H1 (cell line): ENCODE data around the gene GOLGA2. TPM values are rescaled to one million over a fixed set of nuclear protein-coding genes. Genes with fewer than 3 reads are reported as not detected.

ENCODE experiments used
- CTCF ChIA-PET: fragments of 300-600 bp; sonication (Branson Sonifier 250); formaldehyde crosslinking; loops from one replicate; lab custom pipeline; 2021; ENCODE audit not compliant: partially characterized antibody; lab: Charles Lee
- POLR2A ChIA-PET: fragments of 300-600 bp; sonication (Branson Sonifier 250); formaldehyde crosslinking; loops from one replicate; lab custom pipeline; 2021; ENCODE audit warnings: inconsistent platforms; ENCODE audit not compliant: partially characterized antibody; lab: Charles Lee
- DNase-seq, 2 experiments: peaks; one replicate each; pipeline versions ENCODE4 v3.0.0 to v3.0.0-alpha.2; 2010 to 2022; ENCODE audit warnings: low spot score in 2 of 2, low read depth in 1 of 2, mixed read lengths in 1 of 2
- FAIRE-seq: peaks from 2 replicates; lab custom pipeline; 2011; peaks lifted over from hg19 to GRCh38; lab: Jason Lieb, UNC
- H2AFZ ChIP-seq: 2 replicates; pipeline ENCODE4 v1.8.1; 2012; ENCODE audit warnings: low read length, inconsistent platforms
- H2AK5ac ChIP-seq: 2 replicates; pipeline ENCODE4 v1.6.1; 2013; ENCODE audit warnings: low read depth, low read length
- H2BK120ac ChIP-seq: replicated peaks from 2 replicates; pipeline ENCODE3; 2013; ENCODE audit warnings: low read depth, low read length, inconsistent platforms
- H2BK12ac ChIP-seq: 2 replicates; pipeline ENCODE4 v1.6.1; 2013; ENCODE audit warnings: low read depth, low read length
- H2BK15ac ChIP-seq: 2 replicates; pipeline ENCODE4 v1.6.1; 2013; ENCODE audit warnings: low read length
- H2BK20ac ChIP-seq: 2 replicates; pipeline ENCODE4 v1.6.1; 2013; ENCODE audit warnings: low read length
- H2BK5ac ChIP-seq: 2 replicates; pipeline ENCODE4 v1.6.1; 2013; ENCODE audit warnings: low read depth, low read length
- H3K14ac ChIP-seq: 2 replicates; pipeline ENCODE4 v1.6.1; 2013; ENCODE audit warnings: inconsistent platforms; ENCODE audit not compliant: insufficient read length
- H3K18ac ChIP-seq: 2 replicates; pipeline ENCODE4 v1.6.1; 2013; ENCODE audit warnings: low read length; ENCODE audit errors: extremely low read depth
- H3K23ac ChIP-seq: 2 replicates; pipeline ENCODE4 v1.6.1; 2013; ENCODE audit warnings: inconsistent platforms; ENCODE audit not compliant: insufficient read length
- H3K23me2 ChIP-seq: 2 replicates; pipeline ENCODE4 v1.6.1; 2013; ENCODE audit warnings: low read depth, low read length
- H3K27ac ChIP-seq: 2 replicates; pipeline ENCODE4 v1.6.1; 2011; ENCODE audit warnings: low read depth, low read length, inconsistent platforms
- H3K27me3 ChIP-seq, 4 experiments: replicated peaks in 1 of 4; 1 replicate in 1 of 4; 2 replicates in 3 of 4; pipeline versions ENCODE4 v1.6.1 to v1.8.1; 2011 to 2013; ENCODE audit warnings: low read length in 3 of 4, mild to moderate bottlenecking in 3 of 4, inconsistent platforms in 2 of 4, mixed read lengths in 2 of 4, moderate library complexity in 1 of 4; ENCODE audit not compliant: control insufficient read depth in 3 of 4, insufficient read depth in 3 of 4; ENCODE audit errors: extremely low read depth in 1 of 4
- H3K36me3 ChIP-seq, 4 experiments: 2 replicates each; pipeline versions ENCODE4 v1.6.1 to v1.8.1; 2011 to 2013; ENCODE audit warnings: mild to moderate bottlenecking in 4 of 4, low read length in 3 of 4, moderate library complexity in 2 of 4, control low read depth in 1 of 4, inconsistent platforms in 1 of 4; ENCODE audit not compliant: insufficient read depth in 4 of 4, control insufficient read depth in 2 of 4
- H3K4ac ChIP-seq: replicated peaks from 2 replicates; pipeline ENCODE3; 2013; ENCODE audit warnings: low read length, low read depth, mixed read lengths, inconsistent platforms; ENCODE audit not compliant: insufficient read length
- H3K4me1 ChIP-seq, 4 experiments: replicated peaks in 1 of 4; 1 replicate in 1 of 4; 2 replicates in 3 of 4; pipeline versions ENCODE4 v1.6.1 to v1.8.1; 2011 to 2013; ENCODE audit warnings: low read length in 3 of 4, inconsistent platforms in 2 of 4, mixed read lengths in 1 of 4; ENCODE audit not compliant: insufficient read depth in 4 of 4, control insufficient read depth in 3 of 4
- H3K4me2 ChIP-seq, 2 experiments: 2 replicates each; pipeline versions ENCODE4 v1.6.1 to v1.8.1; 2011 to 2013; ENCODE audit warnings: low read depth in 2 of 2, low read length in 2 of 2, control low read depth in 1 of 2, inconsistent platforms in 1 of 2, mild to moderate bottlenecking in 1 of 2; ENCODE audit not compliant: insufficient read depth in 1 of 2
- H3K4me3 ChIP-seq, 4 experiments: fragments of 200-600, 300-600 bp in 1 of 4; sonication (generic), shearing (Covaris generic), sonication (Bioruptor Twin) in 1 of 4; 2 replicates each; pipeline versions ENCODE4 v1.5.1 to v1.8.1; 2011 to 2016; ENCODE audit warnings: low read length in 4 of 4, low read depth in 3 of 4, control low read depth in 2 of 4, inconsistent platforms in 2 of 4, mild to moderate bottlenecking in 2 of 4, mixed read lengths in 1 of 4, moderate library complexity in 1 of 4; ENCODE audit not compliant: insufficient read depth in 2 of 4; ENCODE audit errors: extremely low read depth in 1 of 4
- H3K56ac ChIP-seq: replicated peaks from 2 replicates; pipeline ENCODE3; 2013; ENCODE audit warnings: low read depth, mild to moderate bottlenecking, mixed read lengths, low read length, inconsistent platforms; ENCODE audit not compliant: insufficient read length
- H3K79me1 ChIP-seq: 2 replicates; pipeline ENCODE4 v1.6.1; 2013; ENCODE audit warnings: low read depth, low read length, control low read depth
- H3K79me2 ChIP-seq, 2 experiments: 2 replicates each; pipeline versions ENCODE4 v1.6.1 to v1.8.1; 2012 to 2013; ENCODE audit warnings: low read length in 2 of 2, mild to moderate bottlenecking in 2 of 2, inconsistent platforms in 1 of 2; ENCODE audit not compliant: insufficient read depth in 2 of 2, control insufficient read depth in 1 of 2
- H3K9ac ChIP-seq, 4 experiments: replicated peaks in 1 of 4; 1 replicate in 1 of 4; 2 replicates in 3 of 4; pipeline versions ENCODE4 v1.6.1 to v1.8.1; 2011 to 2013; ENCODE audit warnings: low read depth in 3 of 4, low read length in 3 of 4, control low read depth in 2 of 4, mild to moderate bottlenecking in 2 of 4, moderate library complexity in 2 of 4, inconsistent platforms in 1 of 4; ENCODE audit errors: extremely low read depth in 1 of 4
- H3K9me3 ChIP-seq, 2 experiments: 2 replicates each; pipeline versions ENCODE4 v1.6.1 to v1.8.1; 2012 to 2013; ENCODE audit warnings: mild to moderate bottlenecking in 2 of 2, moderate library complexity in 2 of 2, control low read depth in 1 of 2, inconsistent platforms in 1 of 2, low read depth in 1 of 2, low read length in 1 of 2, mixed read lengths in 1 of 2; ENCODE audit not compliant: insufficient read depth in 2 of 2
- H4K20me1 ChIP-seq, 2 experiments: replicated peaks in 1 of 2; 2 replicates each; pipeline versions ENCODE3 to v1.8.1; 2011 to 2013; ENCODE audit warnings: inconsistent platforms in 2 of 2, low read length in 2 of 2, mild to moderate bottlenecking in 1 of 2; ENCODE audit not compliant: insufficient read depth in 2 of 2, control insufficient read depth in 1 of 2
- H4K5ac ChIP-seq: 2 replicates; pipeline ENCODE4 v1.6.1; 2013; ENCODE audit warnings: low read length, low read depth, mixed read lengths, inconsistent platforms; ENCODE audit not compliant: insufficient read length
- H4K8ac ChIP-seq: 2 replicates; pipeline ENCODE4 v1.8.0; 2013; ENCODE audit warnings: mild to moderate bottlenecking, moderate library complexity, low read length, inconsistent platforms; ENCODE audit not compliant: insufficient read depth; ENCODE audit errors: extremely low read depth
- H4K91ac ChIP-seq: replicated peaks from 2 replicates; pipeline ENCODE3; 2013; ENCODE audit warnings: low read length, mixed read lengths, inconsistent platforms; ENCODE audit not compliant: insufficient read length
- BACH1 ChIP-seq: IDR thresholded peaks from 2 replicates; pipeline ENCODE4 v1.6.1; 2012; ENCODE audit warnings: low read length, improper control_type of control experiment
- BRCA1 ChIP-seq: IDR thresholded peaks from 2 replicates; pipeline ENCODE4 v1.6.1; 2012; ENCODE audit warnings: low read depth, low read length, improper control_type of control experiment
- CREB1 ChIP-seq: IDR thresholded peaks from 2 replicates; pipeline ENCODE4 v1.6.1; 2012; ENCODE audit warnings: inconsistent platforms
- EZH2 ChIP-seq: fragments of 200-600 bp; sonication (generic); IDR thresholded peaks from 2 replicates; pipeline ENCODE4 v1.7.1; 2012; ENCODE audit warnings: low read depth, mild to moderate bottlenecking, moderate library complexity, low read length, inconsistent platforms; ENCODE audit not compliant: severe bottlenecking
- FOSL1 ChIP-seq: IDR thresholded peaks from 2 replicates; pipeline ENCODE4 v1.6.1; 2011; ENCODE audit warnings: mild to moderate bottlenecking, low read depth, low read length, moderate library complexity; ENCODE audit not compliant: insufficient read depth
- JUN ChIP-seq: IDR thresholded peaks from 2 replicates; pipeline ENCODE4 v1.6.1; 2011; ENCODE audit warnings: low read depth, mild to moderate bottlenecking, improper control_type of control experiment, low read length
- KDM1A ChIP-seq: fragments of 200-600, 300-600 bp; sonication (generic); IDR thresholded peaks from 2 replicates; pipeline ENCODE4 v1.7.1; 2016; ENCODE audit warnings: mild to moderate bottlenecking, low read length, borderline replicate concordance
- KDM5A ChIP-seq: fragments of 200-600 bp; IDR thresholded peaks from 2 replicates; pipeline ENCODE4 v1.7.1; 2012; ENCODE audit warnings: mild to moderate bottlenecking, low read length, inconsistent platforms, mixed read lengths
- RXRA ChIP-seq: IDR thresholded peaks from 2 replicates; pipeline ENCODE4 v1.6.1; 2011; ENCODE audit warnings: low read depth, mild to moderate bottlenecking, low read length, moderate library complexity; ENCODE audit not compliant: insufficient read depth
- SIN3A ChIP-seq, 2 experiments: IDR thresholded peaks in 1 of 2; conservative IDR thresholded peaks in 1 of 2; 2 replicates each; pipeline ENCODE4 v1.6.1; 2011 to 2012; ENCODE audit warnings: low read length in 2 of 2, improper control_type of control experiment in 1 of 2, low read depth in 1 of 2, mild to moderate bottlenecking in 1 of 2
- TEAD4 ChIP-seq: IDR thresholded peaks from 2 replicates; pipeline ENCODE4 v1.6.1; 2012; ENCODE audit warnings: low read depth, low read length, inconsistent platforms, mixed read lengths
- WGBS, 2 experiments: shearing (Covaris generic) in 1 of 2; methylation state at CpG; one replicate each; pipeline versions ENCODE4 v1.1.6 to v1.1.7; 2013 to 2015; ENCODE audit warnings: low lambda C conversion rate in 2 of 2, mixed read lengths in 2 of 2, inconsistent platforms in 1 of 2, low coverage in 1 of 2, missing lambda C conversion rate in 1 of 2; ENCODE audit not compliant: insufficient replicate concordance in 2 of 2, insufficient coverage in 1 of 2, insufficient read length in 1 of 2; ENCODE audit errors: extremely low coverage in 1 of 2, missing lambda C conversion rate in 1 of 2; 5-methylcytosine and 5-hydroxymethylcytosine counted together
- polyA plus RNA-seq, 7 experiments: library from polyadenylated mRNA; depleted of rRNA in 3 of 7; stranded (reverse) in 5 of 7; unstranded in 2 of 7; fragments of >200 nt in 5 of 7; fragments of 200-250 nt in 2 of 7; gene quantifications; 1 replicate in 5 of 7; 2 replicates in 1 of 7; 4 replicates in 1 of 7; pipeline versions ENCODE4 v1.2.1 to v1.2.3, GENCODE V29; 2011 to 2013; ENCODE audit warnings: missing spikeins in 2 of 7, mixed read lengths in 2 of 7
- total RNA-seq: library from RNA; stranded (reverse); fragmentation: NEBNext Ultra II Directional; extraction: Animal tissue kit (Norgen Biotek cat#: 25700); gene quantifications from 2 replicates; pipeline ENCODE4 v1.2.1, GENCODE V29; 2021

The GOLGA2 gene
- total and polyA plus RNA-seq, 2 of the 8 experiments (the other 6 are each of a cell fraction or from before 2014, with no cell fraction given): 13.1 to 43.6 TPM

GRCh38 chr9:128288273-128289004 lies 12.6 kb upstream of the GOLGA2 start:
- WGBS, 2 experiments: 91% methylated on average over 11 of the region's 11 CpGs; no CpG with 5 or more reads in 1 of the 2 experiments
- H3K9me3 ChIP-seq: no peaks in the 10 kb centered on the region
- H4K91ac ChIP-seq: no peak overlapping the region
- H3K79me1 ChIP-seq: no peaks in the 10 kb centered on the region
- no peak overlapping the region for H3K9ac ChIP-seq
- H2BK12ac ChIP-seq: no peak overlapping the region
- no peak overlapping the region for H3K56ac ChIP-seq
- H3K4me1 ChIP-seq: no peaks in the 10 kb centered on the region
- peaks cover 1 to 3% of the 10 kb centered on the region in 2 experiments for H4K20me1 ChIP-seq
- H4K5ac ChIP-seq: no peak overlapping the region
- no peaks in the 10 kb centered on the region for H3K23me2 ChIP-seq
- H2AFZ ChIP-seq: no peak overlapping the region
- no peak overlapping the region for H2BK120ac ChIP-seq
- no peak for FAIRE-seq
- no peaks in the 10 kb centered on the region for H3K27me3 ChIP-seq
- DNase-seq: no peak
- H3K18ac ChIP-seq: no peak overlapping the region
- no peak overlapping the region for H3K4me3 ChIP-seq
- no peak overlapping the region for H4K8ac ChIP-seq
- no peak overlapping the region for H3K14ac ChIP-seq
- no peak overlapping the region for H3K27ac ChIP-seq
- H3K36me3 ChIP-seq: peaks cover 0 to 12% (median 4%) of the 10 kb centered on the region in 4 experiments; a peak in 5 of 8 replicates
- no peak overlapping the region for H2BK5ac ChIP-seq
- no peak overlapping the region for H3K4me2 ChIP-seq
- no peak overlapping the region for H2BK20ac ChIP-seq
- H2BK15ac ChIP-seq: no peak overlapping the region
- H3K4ac ChIP-seq: no peak overlapping the region
- no peaks in the 10 kb centered on the region for H3K79me2 ChIP-seq
- no peak overlapping the region for H2AK5ac ChIP-seq
- CTCF ChIA-PET: interaction anchor here (0.7 to 1.2 kb wide), 4 partner anchors 12 to 70 kb away, joined by 3 read pairs; no protein-coding TSS in a partner anchor
- no peak overlapping the region for H3K23ac ChIP-seq
- POLR2A ChIA-PET: interaction anchor here (0.7 to 1.1 kb wide), 4 partner anchors 11 to 53 kb away, joined by 3 to 4 read pairs (median 3); partner anchors contain the start of genes GOLGA2 and SWI5
- TF ChIP-seq RXRA (no peak), KDM1A (no peak), SIN3A (conservative IDR thresholded peaks at IDR 0.05 in 1 of 2, IDR thresholded peaks at IDR 0.05 in 1 of 2; ENCODE audit: low read depth in 1 of 2, low read length in 2 of 2) (no peak), JUN (no peak), KDM5A (no peak), CREB1 (no peak), TEAD4 (no peak), FOSL1 (no peak), BRCA1 (no peak), EZH2 (no peak), BACH1 (no peak)
